K562 (cell line): ENCODE results near the gene C7orf57. TPM values are rescaled to one million over a fixed set of nuclear protein-coding genes. Genes with fewer than 3 reads are reported as not detected.

Experiments used
- ARHGAP35 ChIP-seq: fragments of 450-650 bp; IDR thresholded peaks from 2 replicates; pipeline ENCODE4 v1.6.1; 2018; ENCODE audit not compliant: partially characterized antibody
- CBX3 ChIP-seq, 2 experiments: IDR thresholded peaks; 1 replicate in 1 of 2; 2 replicates in 1 of 2; pipeline ENCODE4 v1.6.1; 2012; ENCODE audit warnings: inconsistent platforms in 2 of 2, low read length in 2 of 2, borderline replicate concordance in 1 of 2, control low read depth in 1 of 2
- DPF2 ChIP-seq: fragments of 450-650 bp; IDR thresholded peaks from 2 replicates; pipeline ENCODE4 v1.6.1; 2016
- EP400 ChIP-seq: fragments of 450-650 bp; IDR thresholded peaks from 2 replicates; pipeline ENCODE4 v1.6.1; 2017; ENCODE audit warnings: antibody characterized with exemption, mild to moderate bottlenecking, moderate library complexity
- FIP1L1 ChIP-seq: fragments of 200-400 bp; formaldehyde crosslinking; IDR thresholded peaks from 2 replicates; pipeline ENCODE4 v1.6.1; 2018; ENCODE audit warnings: mild to moderate bottlenecking, low read depth, low read length; ENCODE audit not compliant: poor library complexity, severe bottlenecking
- GABPB2 ChIP-seq: fragments of 250-450 bp; sonication (Bioruptor Pico); conservative IDR thresholded peaks from 2 replicates; pipeline ENCODE4 v1.5.1; 2021; ENCODE audit warnings: mild to moderate bottlenecking
- GTF2B ChIP-seq: IDR thresholded peaks from 2 replicates; pipeline ENCODE4 v1.6.1; 2011; ENCODE audit not compliant: insufficient read length; ENCODE audit errors: extremely low read depth
- HMGN3 ChIP-seq: IDR thresholded peaks from 2 replicates; pipeline ENCODE4 v1.6.1; 2011; ENCODE audit warnings: borderline replicate concordance, low read depth, mild to moderate bottlenecking, mixed read lengths, low read length; ENCODE audit not compliant: insufficient read length; ENCODE audit errors: extremely low read depth
- KAT8 ChIP-seq: fragments of 450-650 bp; IDR thresholded peaks from 2 replicates; pipeline ENCODE4 v1.6.1; 2016; ENCODE audit warnings: low read depth, mild to moderate bottlenecking
- KHSRP ChIP-seq: fragments of 450-650 bp; IDR thresholded peaks from 2 replicates; pipeline ENCODE4 v1.6.1; 2017
- MXI1 ChIP-seq: IDR thresholded peaks from 2 replicates; pipeline ENCODE4 v1.6.1; 2011; ENCODE audit warnings: low read depth, mild to moderate bottlenecking, improper control_type of control experiment, low read length
- NEUROD1 ChIP-seq: fragments of 150-350 bp; IDR thresholded peaks from 2 replicates; pipeline ENCODE4 v1.6.1; 2014; ENCODE audit warnings: borderline replicate concordance, low read length, low read depth; ENCODE audit not compliant: partially characterized antibody
- NRF1 ChIP-seq, 2 experiments: fragments of 450-650 bp; IDR thresholded peaks in 1 of 2; conservative IDR thresholded peaks in 1 of 2; 2 replicates each; pipeline ENCODE4 v1.6.1; 2014; ENCODE audit warnings: mild to moderate bottlenecking in 2 of 2
- SRF ChIP-seq, 2 experiments: fragments of 250-450, 450-650 bp in 1 of 2; sonication (Bioruptor Pico) in 1 of 2; sonication (generic) in 1 of 2; formaldehyde crosslinking; IDR thresholded peaks; 2 replicates each; pipeline versions ENCODE4 v1.5.0 to v1.5.1; 2020 to 2022; ENCODE audit warnings: mild to moderate bottlenecking in 1 of 2, missing genetic modification reagents in 1 of 2
- SRSF3 ChIP-seq: fragments of 200-400 bp; formaldehyde crosslinking; IDR thresholded peaks from 2 replicates; pipeline ENCODE4 v1.6.1; 2016; ENCODE audit warnings: mild to moderate bottlenecking, low read length, moderate library complexity; ENCODE audit not compliant: insufficient read depth
- SRSF9 ChIP-seq: fragments of 200-400 bp; formaldehyde crosslinking; IDR thresholded peaks from 2 replicates; pipeline ENCODE4 v1.6.1; 2017; ENCODE audit warnings: low read depth, low read length, borderline replicate concordance
- ZBTB17 ChIP-seq: fragments of 450-650 bp; formaldehyde crosslinking; IDR thresholded peaks from 2 replicates; pipeline ENCODE4 v1.4.0; 2020; ENCODE audit warnings: mild to moderate bottlenecking
- ZKSCAN1 ChIP-seq: fragments of 150-350 bp; IDR thresholded peaks from 2 replicates; pipeline ENCODE4 v1.6.1; 2016; ENCODE audit warnings: low read depth, low read length
- ZNF280A ChIP-seq: fragments of 450-650 bp; IDR thresholded peaks from 2 replicates; pipeline ENCODE4 v1.6.1; 2018; ENCODE audit warnings: mild to moderate bottlenecking, low read depth; ENCODE audit not compliant: partially characterized antibody
- ZNF431 ChIP-seq: sonication (generic); formaldehyde crosslinking; IDR thresholded peaks from 2 replicates; pipeline ENCODE4 v1.8.0; 2022; ENCODE audit warnings: mild to moderate bottlenecking, missing genetic modification reagents
- ZSCAN29 ChIP-seq: fragments of 450-650 bp; IDR thresholded peaks from 2 replicates; pipeline ENCODE4 v1.6.1; 2017
- polyA plus RNA-seq, 8 experiments: library from polyadenylated mRNA; depleted of rRNA in 4 of 8; stranded (reverse) in 5 of 8; unstranded in 3 of 8; fragments of >200 nt; fragmentation: Nextera tagmentation in 2 of 8; fragmentation: Illumina TruSeq in 1 of 8; extraction: Ambion mirVana in 2 of 8; extraction: Trizol in 1 of 8; gene quantifications; 2 replicates each; pipeline versions ENCODE4 v1.2.1 to v1.2.3, GENCODE V29; 2011 to 2014; ENCODE audit warnings: inconsistent platforms in 1 of 8, missing spikeins in 1 of 8
- total RNA-seq, 7 experiments: library from RNA; depleted of rRNA in 6 of 7; stranded (reverse); fragments of >200 nt in 6 of 7; fragmentation: Illumina TruSeq in 2 of 7; extraction: Trizol in 2 of 7; gene quantifications; 2 replicates each; pipeline versions ENCODE4 v1.2.1 to v1.2.3, GENCODE V29; 2011 to 2021; ENCODE audit warnings: low replicate concordance in 1 of 7

C7orf57 gene
- total and polyA plus RNA-seq, 9 of the 15 experiments (the other 6 are each of a cell fraction or from before 2014, with no cell fraction given) = not detected

- TF ChIP-seq HMGN3 (peak; percentile 24), GTF2B (no peak), KAT8 (no peak), ZBTB17 (CRISPR knock-in tag) (no peak), FIP1L1 (peak; percentile 39), GABPB2 (CRISPR knock-in tag) (no peak), ARHGAP35 (no peak), SRSF3 (no peak), CBX3 (IDR thresholded peaks at IDR 0.05; ENCODE audit: borderline replicate concordance in 1 of 2, low read length in 2 of 2) (no peak), SRSF9 (no peak), ZSCAN29 (no peak), NRF1 (conservative IDR thresholded peaks at IDR 0.05 in 1 of 2, IDR thresholded peaks at IDR 0.05 in 1 of 2) (peak; percentile 84 to 86), MXI1 (no peak), EP400 (no peak), ZKSCAN1 (no peak), DPF2 (no peak), ZNF431 (CRISPR knock-in tag) (no peak), KHSRP (no peak), NEUROD1 (no peak), SRF (CRISPR knock-in tag; IDR thresholded peaks at IDR 0.05) (no peak), ZNF280A (no peak)
These were observed 54.0 kb downstream of the C7orf57 start, which contains the start of gene UPP1 (continued) for GRCh38 chr7:48089046-48090003.
